Sigmoid colon (tissue), 7 donors: ENCODE data around the gene TMEM219. TPM values are rescaled to one million over a fixed set of nuclear protein-coding genes. Genes with fewer than 3 reads are reported as not detected.

Source experiments
- DNase-seq: peaks from one replicate; pipeline ENCODE4 v3.0.0-alpha.2; 2019
- H3K27ac ChIP-seq, 4 donors: fragments of 200-600 bp; sonication (generic); one replicate each; pipeline ENCODE4 v1.5.1; 2016 to 2019; ENCODE audit warnings: mild to moderate bottlenecking in 1 of 4
- H3K27me3 ChIP-seq, 3 donors: fragments of 200-600 bp; sonication (generic); one replicate each; pipeline ENCODE4 v1.5.1; 2019; ENCODE audit warnings: mild to moderate bottlenecking in 1 of 3
- H3K36me3 ChIP-seq, 4 donors: fragments of 200-600 bp; sonication (generic); one replicate each; pipeline ENCODE4 v1.5.1; 2016 to 2019
- H3K4me1 ChIP-seq, 4 donors: fragments of 200-600 bp; sonication (generic); one replicate each; pipeline ENCODE4 v1.5.1; 2017 to 2019
- H3K4me3 ChIP-seq, 4 donors: fragments of 200-600 bp; sonication (generic); one replicate each; pipeline ENCODE4 v1.5.1; 2017 to 2019; ENCODE audit warnings: mild to moderate bottlenecking in 2 of 4, moderate library complexity in 1 of 4
- H3K9me3 ChIP-seq, 4 donors: fragments of 200-600 bp in 3 of 4; sonication (generic) in 3 of 4; one replicate each; pipeline versions ENCODE4 v1.5.1 to v1.6.1; 2013 to 2019
- EP300 ChIP-seq, 4 donors: sonication (generic); formaldehyde crosslinking; IDR thresholded peaks; one replicate each; pipeline ENCODE4 v1.6.1; 2017; ENCODE audit warnings: antibody characterized with exemption in 4 of 4
- POLR2A ChIP-seq, 2 donors: fragments of 450-650 bp; IDR thresholded peaks; one replicate each; pipeline ENCODE4 v1.6.1; 2016; ENCODE audit warnings: antibody characterized with exemption in 2 of 2, mild to moderate bottlenecking in 2 of 2, moderate library complexity in 2 of 2
- POLR2AphosphoS5 ChIP-seq, 4 donors: sonication (generic); formaldehyde crosslinking; IDR thresholded peaks; one replicate each; pipeline ENCODE4 v1.6.1; 2017; ENCODE audit warnings: antibody characterized with exemption in 4 of 4
- WGBS, 2 donors: extraction: QIAGEN DNeasy Blood & Tissue Kit; methylation state at CpG; one replicate each; pipeline ENCODE4 v1.1.7; 2013; 5-methylcytosine and 5-hydroxymethylcytosine counted together
- intact Hi-C: fragments of 100-400 bp; cut with DNase I; formaldehyde crosslinking; loops from one replicate; pipeline ENCODE4 v1.15.1; 2023
- polyA plus RNA-seq, 3 donors: library from polyadenylated mRNA; stranded (reverse); fragments of 200-250 nt; gene quantifications; one replicate each; pipeline ENCODE4 v1.2.3, GENCODE V29; 2013
- total RNA-seq, 4 donors: library from RNA; depleted of rRNA; stranded (reverse); fragments of >200 nt; gene quantifications; one replicate each; pipeline ENCODE4 v1.1.0, GENCODE V29; 2016
- TF ChIP-seq, protein P1 (sequence below), 4 experiments: fragments of 450-650 bp in 3 of 4; fragments of 200-600 bp in 1 of 4; IDR thresholded peaks; one replicate each; pipeline ENCODE4 v1.5.1; 2016 to 2019; ENCODE audit warnings: antibody characterized with exemption in 4 of 4, mild to moderate bottlenecking in 3 of 4, moderate library complexity in 2 of 4
- donor health status: healthy with polysubstance abuse.
- donor health status: Bipolar disorder and iron deficiency.
- donor health status: healthy.

TMEM219 gene
- total and polyA plus RNA-seq, 7 donors: 103 to 314 (median 136) TPM

DNA sequence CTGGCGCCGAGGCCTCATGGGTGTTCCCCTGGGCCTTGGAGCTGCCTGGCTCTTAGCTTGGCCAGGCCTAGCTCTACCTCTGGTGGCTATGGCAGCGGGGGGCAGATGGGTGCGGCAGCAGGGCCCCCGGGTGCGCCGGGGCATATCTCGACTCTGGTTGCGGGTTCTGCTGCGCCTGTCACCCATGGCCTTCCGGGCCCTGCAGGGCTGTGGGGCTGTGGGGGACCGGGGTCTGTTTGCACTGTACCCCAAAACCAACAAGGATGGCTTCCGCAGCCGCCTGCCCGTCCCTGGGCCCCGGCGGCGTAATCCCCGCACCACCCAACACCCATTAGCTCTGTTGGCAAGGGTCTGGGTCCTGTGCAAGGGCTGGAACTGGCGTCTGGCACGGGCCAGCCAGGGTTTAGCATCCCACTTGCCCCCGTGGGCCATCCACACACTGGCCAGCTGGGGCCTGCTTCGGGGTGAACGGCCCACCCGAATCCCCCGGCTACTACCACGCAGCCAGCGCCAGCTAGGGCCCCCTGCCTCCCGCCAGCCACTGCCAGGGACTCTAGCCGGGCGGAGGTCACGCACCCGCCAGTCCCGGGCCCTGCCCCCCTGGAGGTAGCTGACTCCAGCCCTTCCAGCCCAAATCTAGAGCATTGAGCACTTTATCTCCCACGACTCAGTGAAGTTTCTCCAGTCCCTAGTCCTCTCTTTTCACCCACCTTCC lies 25.6 kb downstream of the TMEM219 start:
- Histone ChIP-seq H3K9me3 (no peaks in the 10 kb centered on the region), H3K4me3 (no peak overlapping the region), H3K27me3 (no peaks in the 10 kb centered on the region), H3K36me3 (peaks cover 51 to 100% (median 84%) of the 10 kb centered on the region in 4 donors), H3K4me1 (no peaks in the 10 kb centered on the region), H3K27ac (no peak overlapping the region)
- WGBS, 2 donors: 95 to 96% methylated on average over 35 of the region's 35 CpGs
- TF ChIP-seq EP300 (IDR thresholded peaks at IDR 0.05): no peak
- intact Hi-C loops: no loop called here
- DNase-seq: no peak

DNA sequence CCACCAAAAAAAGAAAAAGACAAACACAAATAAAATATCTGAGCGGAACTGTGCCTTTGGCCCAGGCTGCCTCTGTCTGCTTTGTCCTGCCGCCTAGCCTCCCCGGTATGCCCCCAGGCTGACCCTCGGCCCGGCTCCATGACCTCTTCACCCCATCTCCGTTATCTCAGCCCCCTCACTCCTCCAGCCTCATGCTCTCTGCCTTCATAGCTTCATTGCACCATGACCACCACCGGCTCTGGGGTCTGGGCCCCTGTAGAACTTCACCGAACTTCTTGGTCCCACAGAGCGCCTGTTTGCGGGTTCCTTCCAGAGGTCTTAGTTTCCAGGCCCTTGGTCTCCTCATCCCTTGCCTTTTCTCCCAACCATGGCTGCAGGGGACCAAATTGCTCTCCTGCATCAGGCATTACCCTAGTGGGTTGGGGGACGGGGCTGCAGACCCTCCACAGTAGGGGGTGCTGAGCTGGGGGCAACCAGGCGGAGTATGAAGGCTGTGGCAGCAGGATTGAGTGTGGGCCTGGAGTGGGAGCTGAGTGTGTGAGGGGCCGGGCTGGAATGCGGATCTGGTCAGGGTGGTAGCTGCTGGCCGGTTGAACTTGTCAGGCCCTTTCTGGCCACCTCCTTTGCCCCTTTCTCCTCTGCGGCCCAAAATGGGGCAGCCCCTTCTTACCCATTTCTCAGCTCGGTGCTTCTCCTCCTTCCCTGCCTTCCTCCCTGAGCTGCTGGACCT lies 26.6 kb downstream of the TMEM219 start:
- no peaks in the 10 kb centered on the region for H3K9me3 ChIP-seq
- DNase-seq: peak; percentile 52
- peaks cover 0 to 2% (median 0%) of the 10 kb centered on the region in 4 donors for H3K4me1 ChIP-seq
- intact Hi-C loops: no loop called here
- no peak overlapping the region for H3K27ac ChIP-seq
- TF ChIP-seq EP300 (IDR thresholded peaks at IDR 0.05) (no peak), POLR2AphosphoS5 (IDR thresholded peaks at IDR 0.05) (no peak), POLR2A (IDR thresholded peaks at IDR 0.05) (no peak)
- TF ChIP-seq, protein P1, sequence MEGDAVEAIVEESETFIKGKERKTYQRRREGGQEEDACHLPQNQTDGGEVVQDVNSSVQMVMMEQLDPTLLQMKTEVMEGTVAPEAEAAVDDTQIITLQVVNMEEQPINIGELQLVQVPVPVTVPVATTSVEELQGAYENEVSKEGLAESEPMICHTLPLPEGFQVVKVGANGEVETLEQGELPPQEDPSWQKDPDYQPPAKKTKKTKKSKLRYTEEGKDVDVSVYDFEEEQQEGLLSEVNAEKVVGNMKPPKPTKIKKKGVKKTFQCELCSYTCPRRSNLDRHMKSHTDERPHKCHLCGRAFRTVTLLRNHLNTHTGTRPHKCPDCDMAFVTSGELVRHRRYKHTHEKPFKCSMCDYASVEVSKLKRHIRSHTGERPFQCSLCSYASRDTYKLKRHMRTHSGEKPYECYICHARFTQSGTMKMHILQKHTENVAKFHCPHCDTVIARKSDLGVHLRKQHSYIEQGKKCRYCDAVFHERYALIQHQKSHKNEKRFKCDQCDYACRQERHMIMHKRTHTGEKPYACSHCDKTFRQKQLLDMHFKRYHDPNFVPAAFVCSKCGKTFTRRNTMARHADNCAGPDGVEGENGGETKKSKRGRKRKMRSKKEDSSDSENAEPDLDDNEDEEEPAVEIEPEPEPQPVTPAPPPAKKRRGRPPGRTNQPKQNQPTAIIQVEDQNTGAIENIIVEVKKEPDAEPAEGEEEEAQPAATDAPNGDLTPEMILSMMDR (IDR thresholded peaks at IDR 0.05): no peak
- H3K36me3 ChIP-seq: peaks cover 42 to 100% (median 77%) of the 10 kb centered on the region in 4 donors
- no peak overlapping the region for H3K4me3 ChIP-seq
- no peaks in the 10 kb centered on the region for H3K27me3 ChIP-seq
- WGBS, 2 donors: 92 to 93% methylated on average over 17 of the region's 17 CpGs

DNA sequence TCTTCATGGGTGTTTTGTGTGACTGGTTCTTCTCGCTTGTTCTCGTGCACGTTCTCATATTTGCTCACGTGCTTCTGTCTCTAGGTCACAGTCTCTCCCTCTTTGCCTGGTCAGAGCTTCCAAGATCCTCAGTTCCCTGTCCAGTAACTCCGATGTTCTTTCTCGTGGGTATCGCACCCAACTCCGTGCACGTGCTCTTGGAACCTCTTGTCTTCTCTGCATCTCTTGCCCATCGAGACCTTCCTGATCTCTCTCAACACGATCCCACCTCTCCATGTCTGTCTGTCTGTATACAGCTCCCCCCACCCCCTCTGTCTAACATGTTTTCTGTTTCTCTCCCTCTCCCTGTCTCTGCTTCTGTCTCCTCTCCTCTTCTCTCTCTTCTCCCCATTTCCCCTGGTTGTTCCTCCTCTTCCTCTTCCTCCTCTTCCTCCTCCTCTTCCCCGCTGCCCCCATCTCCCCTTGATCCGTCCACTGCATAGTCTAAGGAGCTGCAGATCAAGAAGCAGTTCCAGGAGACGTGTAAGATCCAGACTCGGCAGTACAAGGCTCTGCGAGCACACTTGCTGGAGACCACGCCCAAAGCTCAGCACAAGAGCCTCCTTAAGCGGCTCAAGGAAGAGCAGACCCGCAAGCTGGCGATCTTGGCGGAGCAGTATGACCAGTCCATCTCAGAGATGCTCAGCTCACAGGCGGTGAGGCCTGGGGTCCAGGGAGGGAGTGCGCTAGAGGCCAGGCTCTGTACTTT lies 27.4 kb downstream of the TMEM219 start:
- TF ChIP-seq POLR2AphosphoS5 (IDR thresholded peaks at IDR 0.05) (no peak), POLR2A (IDR thresholded peaks at IDR 0.05) (no peak), EP300 (IDR thresholded peaks at IDR 0.05) (no peak)
- TF ChIP-seq, protein P1 (IDR thresholded peaks at IDR 0.05): no peak
- Histone ChIP-seq H3K27ac (no peak overlapping the region), H3K4me3 (no peak overlapping the region), H3K9me3 (no peaks in the 10 kb centered on the region), H3K27me3 (no peaks in the 10 kb centered on the region), H3K36me3 (peaks cover 38 to 96% (median 69%) of the 10 kb centered on the region in 4 donors), H3K4me1 (peaks cover 0 to 9% (median 4%) of the 10 kb centered on the region in 4 donors)
- WGBS, 2 donors: 57 to 82% methylated on average over 23 of the region's 23 CpGs
- peak; percentile 35 for DNase-seq
- intact Hi-C loops: no loop called here

DNA sequence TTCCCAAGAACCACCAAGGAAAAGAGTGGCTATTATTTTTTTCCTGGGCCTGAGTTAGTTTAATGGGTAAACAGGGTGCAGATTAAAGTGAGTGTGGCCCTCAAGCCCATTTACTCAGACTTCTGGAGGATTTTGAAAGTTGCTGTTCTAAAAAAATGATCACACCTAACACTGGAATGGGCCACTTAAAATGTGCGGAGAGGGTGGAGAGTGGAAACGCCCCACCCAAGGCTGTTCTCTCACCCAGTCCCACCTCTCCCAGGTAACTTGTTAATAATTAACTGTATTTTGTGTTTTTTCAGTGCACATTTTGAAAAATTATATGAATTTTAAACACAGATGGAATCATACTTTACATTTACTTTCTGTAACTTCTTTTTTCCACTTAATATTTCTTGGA lies 28.2 kb downstream of the TMEM219 start:
- no peak overlapping the region for H3K4me3 ChIP-seq
- no peak overlapping the region for H3K27ac ChIP-seq
- H3K4me1 ChIP-seq: peaks cover 0 to 17% (median 12%) of the 10 kb centered on the region in 4 donors
- no peaks in the 10 kb centered on the region for H3K27me3 ChIP-seq
- peaks cover 35 to 88% (median 62%) of the 10 kb centered on the region in 4 donors for H3K36me3 ChIP-seq
- intact Hi-C loops: loop anchor here (10.0 kb wide), 1 partner anchor 105 kb away; the partner anchor contains the start of genes TBX6 and YPEL3
- TF ChIP-seq EP300 (IDR thresholded peaks at IDR 0.05): no peak
- TF ChIP-seq POLR2A (IDR thresholded peaks at IDR 0.05): no peak
- no peak for TF ChIP-seq POLR2AphosphoS5 (IDR thresholded peaks at IDR 0.05)
- TF ChIP-seq, protein P1 (IDR thresholded peaks at IDR 0.05): no peak
- DNase-seq: no peak
- WGBS, 2 donors: 33 to 61% methylated on average over 2 of the region's 2 CpGs
- no peaks in the 10 kb centered on the region for H3K9me3 ChIP-seq
